22Rv1 (cell line): ENCODE measurements around the gene PLEKHG7.
"Not testable (repeated sequence)": the region's sequence is repeated elsewhere in the genome, so short reads cannot be mapped to it uniquely, and the experiment has no call there.

Experiments
- H3K27ac ChIP-seq: fragments of 450-650 bp; 2 replicates; pipeline ENCODE4 v1.5.1; 2017
- ZFX ChIP-seq: fragments of 450-650 bp; IDR thresholded peaks from 2 replicates; pipeline ENCODE4 v1.6.1; 2017; ENCODE audit warnings: antibody characterized with exemption, borderline replicate concordance
- TF ChIP-seq, protein P1 (sequence below): fragments of 450-650 bp; IDR thresholded peaks from 2 replicates; pipeline ENCODE4 v1.5.1; 2017; ENCODE audit warnings: mild to moderate bottlenecking

Gene PLEKHG7, protein sequence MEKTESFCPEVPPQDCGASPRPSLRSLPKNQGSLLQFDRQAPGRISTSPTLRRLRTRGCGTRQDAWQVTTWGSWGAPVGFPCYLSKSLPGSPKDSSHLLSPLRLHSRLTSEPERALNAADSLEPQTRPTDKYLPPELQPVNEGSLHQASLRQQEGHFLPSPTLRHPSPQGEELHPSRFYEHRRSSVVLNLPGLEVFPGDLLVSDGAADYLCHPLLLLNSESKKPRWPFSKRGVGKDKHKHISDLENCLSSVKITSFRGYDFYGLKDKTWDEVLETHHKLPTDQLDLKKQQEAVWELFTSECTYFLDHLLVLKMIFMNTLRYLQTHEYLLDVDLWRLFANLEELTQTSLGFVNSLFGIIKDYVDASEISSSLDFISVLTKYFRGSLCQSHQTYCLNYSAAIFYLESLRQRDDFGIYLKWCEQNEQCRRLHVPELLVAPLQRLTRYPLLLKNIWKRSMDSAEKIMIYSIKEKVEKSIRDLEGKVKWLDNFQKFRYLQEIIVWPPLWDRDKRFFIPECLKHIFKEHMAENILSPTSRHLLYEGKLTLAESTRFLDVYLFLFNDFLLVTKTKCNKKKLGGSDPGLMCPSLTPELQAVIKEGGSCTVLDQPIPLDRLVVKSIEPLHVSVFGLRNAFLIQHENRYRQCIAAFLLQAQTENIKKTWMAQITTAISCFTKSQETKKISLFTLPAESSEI

DNA sequence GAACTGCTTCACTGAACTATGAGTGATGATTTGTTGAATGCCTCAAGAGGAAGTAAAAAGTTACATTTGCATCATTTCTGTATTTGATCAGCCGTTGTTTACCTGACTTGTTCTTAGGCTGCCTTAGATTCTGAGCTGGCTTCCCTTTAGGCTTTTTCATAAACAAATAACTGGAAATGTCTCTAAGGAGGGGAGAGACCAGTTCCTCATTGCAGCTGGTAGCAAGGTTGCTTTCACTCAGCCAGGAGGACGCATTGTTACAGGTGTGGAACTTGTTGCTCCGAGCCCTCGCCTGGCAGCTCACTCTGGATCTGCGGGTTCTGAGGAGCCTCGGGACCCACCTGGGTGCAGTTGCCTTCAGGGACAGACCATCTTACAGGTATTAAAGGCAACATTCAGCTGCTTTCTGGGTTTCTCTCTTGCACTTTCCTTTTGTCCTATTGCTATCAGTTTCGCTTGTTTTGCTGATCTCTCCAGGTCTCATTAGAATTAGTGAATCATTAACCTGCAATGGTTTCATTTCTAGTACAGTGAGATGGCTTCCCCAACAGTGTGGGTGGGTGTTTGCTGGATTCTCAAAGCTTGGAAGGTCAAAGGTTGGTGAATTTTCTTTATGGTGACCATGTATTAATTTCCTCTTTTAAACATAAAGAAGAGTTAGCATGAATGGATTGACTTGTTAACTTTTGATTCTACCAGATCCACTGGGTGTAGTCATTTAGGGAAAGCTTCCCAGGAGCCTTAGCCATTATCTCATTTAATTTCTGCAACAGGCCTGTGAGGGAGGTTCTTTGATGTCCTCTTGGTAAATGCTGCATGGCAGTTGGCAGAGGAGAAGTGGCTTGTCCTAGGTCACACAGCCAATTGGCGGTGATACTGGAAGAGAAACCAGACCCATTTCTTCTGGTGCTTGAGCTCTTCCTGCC, at the start of gene PLEKHG7:
PLEKHG7 (plus strand) TSS at position 236 of the 926 bp plus-strand sequence. CDS start 3,643 bp downstream, outside the sequence.
- no peak for TF ChIP-seq ZFX
- TF ChIP-seq, protein P1, sequence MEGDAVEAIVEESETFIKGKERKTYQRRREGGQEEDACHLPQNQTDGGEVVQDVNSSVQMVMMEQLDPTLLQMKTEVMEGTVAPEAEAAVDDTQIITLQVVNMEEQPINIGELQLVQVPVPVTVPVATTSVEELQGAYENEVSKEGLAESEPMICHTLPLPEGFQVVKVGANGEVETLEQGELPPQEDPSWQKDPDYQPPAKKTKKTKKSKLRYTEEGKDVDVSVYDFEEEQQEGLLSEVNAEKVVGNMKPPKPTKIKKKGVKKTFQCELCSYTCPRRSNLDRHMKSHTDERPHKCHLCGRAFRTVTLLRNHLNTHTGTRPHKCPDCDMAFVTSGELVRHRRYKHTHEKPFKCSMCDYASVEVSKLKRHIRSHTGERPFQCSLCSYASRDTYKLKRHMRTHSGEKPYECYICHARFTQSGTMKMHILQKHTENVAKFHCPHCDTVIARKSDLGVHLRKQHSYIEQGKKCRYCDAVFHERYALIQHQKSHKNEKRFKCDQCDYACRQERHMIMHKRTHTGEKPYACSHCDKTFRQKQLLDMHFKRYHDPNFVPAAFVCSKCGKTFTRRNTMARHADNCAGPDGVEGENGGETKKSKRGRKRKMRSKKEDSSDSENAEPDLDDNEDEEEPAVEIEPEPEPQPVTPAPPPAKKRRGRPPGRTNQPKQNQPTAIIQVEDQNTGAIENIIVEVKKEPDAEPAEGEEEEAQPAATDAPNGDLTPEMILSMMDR: no peak
- H3K27ac ChIP-seq: peak within 1 kb of the TSS; percentile 82

- H3K27ac ChIP-seq: not testable (repeated sequence)
These were observed 48.5 kb upstream of the PLEKHG7 start for GRCh38 chr12:92654256-92654655.

GRCh38 chr12:92654929-92655328, 47.9 kb upstream of the PLEKHG7 start:
- H3K27ac ChIP-seq: no peak overlapping the region
- TF ChIP-seq, protein P1: no peak
- no peak for TF ChIP-seq ZFX

GRCh38 chr12:92656911-92657310, 45.9 kb upstream of the PLEKHG7 start:
- H3K27ac ChIP-seq: no peak overlapping the region
- no peak for TF ChIP-seq ZFX
- TF ChIP-seq, protein P1: no peak

DNA sequence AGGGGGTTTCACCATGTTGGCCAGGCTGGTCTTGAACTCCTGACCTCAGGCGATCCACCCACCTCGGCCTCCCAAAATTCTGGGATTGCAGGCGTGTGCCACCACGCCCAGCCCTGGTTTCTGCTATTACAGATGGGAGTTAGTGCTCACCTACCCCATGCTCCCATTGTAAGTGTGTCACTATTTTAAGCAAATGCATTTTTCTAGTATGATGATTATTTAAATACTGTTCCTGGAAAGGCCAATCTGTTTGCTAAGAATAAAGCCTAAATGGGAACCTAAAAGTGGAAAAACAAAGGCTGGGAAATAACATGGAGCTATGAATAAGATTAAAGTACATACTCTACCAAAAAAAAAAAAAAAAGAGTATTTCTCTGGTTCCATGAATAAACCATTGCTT, 45.0 kb upstream of the PLEKHG7 start:
- TF ChIP-seq, protein P1: no peak
- TF ChIP-seq ZFX: no peak
- no peak overlapping the region for H3K27ac ChIP-seq

- H3K27ac ChIP-seq: no peak overlapping the region
- TF ChIP-seq, protein P1: no peak
- TF ChIP-seq ZFX: no peak
These were observed 44.2 kb upstream of the PLEKHG7 start for GRCh38 chr12:92658611-92659010.

GRCh38 chr12:92661269-92661668, 41.5 kb upstream of the PLEKHG7 start:
- no peak overlapping the region for H3K27ac ChIP-seq
- TF ChIP-seq ZFX: no peak
- TF ChIP-seq, protein P1: no peak
